ENCODE measurements around the gene KYNU. TPM values are rescaled to one million over a fixed set of nuclear protein-coding genes. Genes with fewer than 3 reads are reported as not detected.
"Not testable (repeated sequence)": the region's sequence is repeated elsewhere in the genome, so short reads cannot be mapped to it uniquely, and the experiment has no call there.

KYNU gene
- total and polyA plus RNA-seq, 2 experiments from 2014 or later: 7.6 to 13.1 TPM

GRCh38 chr2:143068509-143068908, 191.0 kb downstream of the KYNU start:
- Histone ChIP-seq H3K4me2 (no peak overlapping the region), H4K20me1 (ENCODE audit: insufficient read depth, poor library complexity, severe bottlenecking) (no peaks in the 10 kb centered on the region), H3K27me3 (no peaks in the 10 kb centered on the region), H3K79me2 (no peaks in the 10 kb centered on the region), H3K9me2 (replicated peaks; ENCODE audit: insufficient read depth) (no peaks in the 10 kb centered on the region), H3K9me3 (ENCODE audit: low read depth) (no peaks in the 10 kb centered on the region), H3K4me3 (no peak overlapping the region), H3K36me3 (replicated peaks; ENCODE audit: insufficient read depth, low read depth) (no peaks in the 10 kb centered on the region), H3K4me1 (ENCODE audit: insufficient read depth) (no peaks in the 10 kb centered on the region), H3K27ac (no peak overlapping the region), H2AFZ (no peak overlapping the region)
- TF ChIP-seq CTCF (IDR thresholded peaks at IDR 0.05; ENCODE audit: poor library complexity): no peak
- WGBS (ENCODE audit: low lambda C conversion rate, missing lambda C conversion rate): 96% methylated on average over 3 of the region's 3 CpGs
- DNase-seq (ENCODE audit: low spot score): no peak

GRCh38 chr2:143070704-143071103, 193.2 kb downstream of the KYNU start:
- H3K4me1 ChIP-seq (ENCODE audit: insufficient read depth): no peaks in the 10 kb centered on the region
- H3K36me3 ChIP-seq (replicated peaks; ENCODE audit: insufficient read depth, low read depth): no peaks in the 10 kb centered on the region
- H3K9me2 ChIP-seq (replicated peaks; ENCODE audit: insufficient read depth): no peaks in the 10 kb centered on the region
- no peaks in the 10 kb centered on the region for H3K9me3 ChIP-seq (ENCODE audit: low read depth)
- 88% methylated on average over 1 of the region's 1 CpG for WGBS (ENCODE audit: low lambda C conversion rate, missing lambda C conversion rate)
- H3K4me3 ChIP-seq: no peak overlapping the region
- H3K4me2 ChIP-seq: no peak overlapping the region
- H3K79me2 ChIP-seq: no peaks in the 10 kb centered on the region
- H2AFZ ChIP-seq: no peak overlapping the region
- no peaks in the 10 kb centered on the region for H3K27me3 ChIP-seq
- H3K27ac ChIP-seq: no peak overlapping the region
- no peaks in the 10 kb centered on the region for H4K20me1 ChIP-seq (ENCODE audit: insufficient read depth, poor library complexity, severe bottlenecking)
- DNase-seq (ENCODE audit: low spot score): no peak
- no peak for TF ChIP-seq CTCF (IDR thresholded peaks at IDR 0.05; ENCODE audit: poor library complexity)
- TF ChIP-seq EZH2 (IDR thresholded peaks at IDR 0.05; ENCODE audit: borderline replicate concordance): no peak
- TF ChIP-seq EZH2phosphoT487 (IDR thresholded peaks at IDR 0.05; ENCODE audit: low read depth, severe bottlenecking, unreplicated experiment): no peak

- Histone ChIP-seq H3K27ac (no peak overlapping the region), H3K79me2 (no peaks in the 10 kb centered on the region), H3K4me2 (no peak overlapping the region), H3K27me3 (no peaks in the 10 kb centered on the region), H3K4me1 (ENCODE audit: insufficient read depth) (no peaks in the 10 kb centered on the region), H4K20me1 (ENCODE audit: insufficient read depth, poor library complexity, severe bottlenecking) (no peaks in the 10 kb centered on the region), H3K9me3 (ENCODE audit: low read depth) (no peaks in the 10 kb centered on the region), H3K9me2 (replicated peaks; ENCODE audit: insufficient read depth) (no peaks in the 10 kb centered on the region), H3K4me3 (no peak overlapping the region), H2AFZ (no peak overlapping the region), H3K36me3 (replicated peaks; ENCODE audit: insufficient read depth, low read depth) (no peaks in the 10 kb centered on the region)
- DNase-seq (ENCODE audit: low spot score): no peak
- TF ChIP-seq EZH2phosphoT487 (IDR thresholded peaks at IDR 0.05; ENCODE audit: low read depth, severe bottlenecking, unreplicated experiment) (no peak), CTCF (IDR thresholded peaks at IDR 0.05; ENCODE audit: poor library complexity) (no peak), EZH2 (IDR thresholded peaks at IDR 0.05; ENCODE audit: borderline replicate concordance) (no peak)
- 86% methylated on average over 4 of the region's 4 CpGs for WGBS (ENCODE audit: low lambda C conversion rate, missing lambda C conversion rate)
These were observed 193.9 kb downstream of the KYNU start for GRCh38 chr2:143071185-143071876.

- H2AFZ ChIP-seq; H3K4me3 ChIP-seq; H3K36me3 ChIP-seq (replicated peaks; ENCODE audit: insufficient read depth, low read depth); H4K20me1 ChIP-seq (ENCODE audit: insufficient read depth, poor library complexity, severe bottlenecking); H3K9me2 ChIP-seq (replicated peaks; ENCODE audit: insufficient read depth); H3K4me1 ChIP-seq (ENCODE audit: insufficient read depth); H3K4me2 ChIP-seq; H3K79me2 ChIP-seq; H3K9me3 ChIP-seq (ENCODE audit: low read depth); H3K27me3 ChIP-seq; DNase-seq (ENCODE audit: low spot score); H3K27ac ChIP-seq: not testable (repeated sequence)
- 89% methylated on average over 2 of the region's 2 CpGs for WGBS (ENCODE audit: low lambda C conversion rate, missing lambda C conversion rate)
These were observed 197.4 kb downstream of the KYNU start for GRCh38 chr2:143074913-143075312.

Data from hepatocyte (in vitro differentiated cells).